ENCODE measurements around the gene PMPCA.
"Not testable (repeated sequence)": the region's sequence is repeated elsewhere in the genome, so short reads cannot be mapped to it uniquely, and the experiment has no call there.

The PMPCA gene

DNA sequence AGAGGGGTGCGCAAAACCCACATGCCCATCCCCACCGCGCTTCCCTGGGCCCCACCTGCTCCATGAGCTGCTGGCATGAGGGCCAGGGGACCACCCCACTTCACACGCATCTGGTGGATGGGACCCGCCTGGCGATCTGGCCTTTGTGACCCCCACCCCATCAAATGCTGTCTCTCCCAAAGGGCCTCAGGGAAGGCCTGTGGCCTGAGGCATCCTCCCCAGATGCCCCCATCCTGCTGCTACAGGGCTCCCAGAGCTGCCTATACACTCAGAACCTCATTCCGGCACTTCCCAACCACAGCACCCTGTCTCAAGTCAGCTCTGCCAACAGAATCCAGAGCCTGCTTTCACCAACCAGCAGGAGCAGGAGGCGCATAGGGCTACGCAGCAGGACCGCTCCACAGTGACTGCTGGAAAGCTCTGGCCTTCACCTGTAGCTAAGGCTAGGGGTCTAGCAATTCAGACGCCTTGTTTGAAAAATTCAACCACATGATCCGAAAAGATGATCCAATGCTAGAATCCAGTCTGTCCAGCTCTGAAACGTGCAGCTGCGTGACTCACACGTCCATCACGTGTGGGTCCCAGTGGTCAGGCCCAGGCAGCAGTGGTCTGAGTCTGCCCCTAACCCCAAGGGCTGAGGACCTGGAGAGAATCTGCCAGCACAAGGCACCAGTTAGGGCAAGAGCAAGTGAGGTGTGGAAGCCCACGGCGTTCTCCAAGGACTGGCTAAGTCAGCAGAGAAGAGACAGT is 9.1 kb upstream of the PMPCA start:
- no peak for DNase-seq (ENCODE audit: extremely low read depth, low read depth)
- TF ChIP-seq, protein P1, sequence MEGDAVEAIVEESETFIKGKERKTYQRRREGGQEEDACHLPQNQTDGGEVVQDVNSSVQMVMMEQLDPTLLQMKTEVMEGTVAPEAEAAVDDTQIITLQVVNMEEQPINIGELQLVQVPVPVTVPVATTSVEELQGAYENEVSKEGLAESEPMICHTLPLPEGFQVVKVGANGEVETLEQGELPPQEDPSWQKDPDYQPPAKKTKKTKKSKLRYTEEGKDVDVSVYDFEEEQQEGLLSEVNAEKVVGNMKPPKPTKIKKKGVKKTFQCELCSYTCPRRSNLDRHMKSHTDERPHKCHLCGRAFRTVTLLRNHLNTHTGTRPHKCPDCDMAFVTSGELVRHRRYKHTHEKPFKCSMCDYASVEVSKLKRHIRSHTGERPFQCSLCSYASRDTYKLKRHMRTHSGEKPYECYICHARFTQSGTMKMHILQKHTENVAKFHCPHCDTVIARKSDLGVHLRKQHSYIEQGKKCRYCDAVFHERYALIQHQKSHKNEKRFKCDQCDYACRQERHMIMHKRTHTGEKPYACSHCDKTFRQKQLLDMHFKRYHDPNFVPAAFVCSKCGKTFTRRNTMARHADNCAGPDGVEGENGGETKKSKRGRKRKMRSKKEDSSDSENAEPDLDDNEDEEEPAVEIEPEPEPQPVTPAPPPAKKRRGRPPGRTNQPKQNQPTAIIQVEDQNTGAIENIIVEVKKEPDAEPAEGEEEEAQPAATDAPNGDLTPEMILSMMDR (IDR thresholded peaks at IDR 0.05; ENCODE audit: low read depth, low read length): no peak

DNA sequence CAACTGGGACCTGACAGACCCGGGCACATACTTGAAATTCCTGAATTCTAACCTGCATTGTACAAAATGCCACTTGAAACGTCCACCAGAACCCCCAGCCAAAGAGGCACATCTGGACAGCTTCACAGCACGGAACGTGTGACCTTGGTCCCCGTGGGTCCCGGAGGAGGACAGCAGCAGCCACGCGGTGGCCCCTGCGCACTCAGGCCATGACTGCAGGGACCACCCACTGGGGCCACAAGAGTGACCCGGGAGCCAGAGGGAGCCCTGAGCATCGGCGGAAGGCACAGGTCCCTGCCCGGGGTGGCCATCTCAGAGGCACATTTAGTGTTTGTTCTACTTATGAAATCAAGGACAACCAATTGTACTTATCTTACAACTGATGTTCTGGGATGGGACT is 8.4 kb upstream of the PMPCA start:
- no peak for DNase-seq (ENCODE audit: extremely low read depth, low read depth)

DNA sequence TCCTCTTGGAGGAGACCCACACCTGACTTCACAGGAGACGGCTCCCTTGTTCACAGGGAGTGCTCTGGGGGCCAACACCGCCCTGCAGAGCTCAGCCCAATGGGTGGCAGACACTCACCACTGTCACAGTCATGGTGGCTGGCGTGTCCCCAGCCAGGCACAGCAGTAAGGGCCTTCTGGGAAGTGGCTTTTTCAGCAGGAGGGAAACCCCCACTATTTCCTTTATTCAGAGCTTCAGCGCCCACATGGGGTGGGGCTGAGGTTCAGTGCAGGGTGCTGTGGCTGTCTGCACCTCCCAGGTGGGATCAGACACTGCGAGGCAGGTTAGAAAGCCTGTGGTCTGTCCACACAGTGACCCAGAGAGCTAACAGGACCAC is 6.9 kb upstream of the PMPCA start:
- TF ChIP-seq, protein P1 (IDR thresholded peaks at IDR 0.05; ENCODE audit: low read depth, low read length): no peak

More for the DNA sequence above, 8.4 kb upstream of the PMPCA start:
- TF ChIP-seq, protein P1 (IDR thresholded peaks at IDR 0.05; ENCODE audit: low read depth, low read length): no peak

DNA sequence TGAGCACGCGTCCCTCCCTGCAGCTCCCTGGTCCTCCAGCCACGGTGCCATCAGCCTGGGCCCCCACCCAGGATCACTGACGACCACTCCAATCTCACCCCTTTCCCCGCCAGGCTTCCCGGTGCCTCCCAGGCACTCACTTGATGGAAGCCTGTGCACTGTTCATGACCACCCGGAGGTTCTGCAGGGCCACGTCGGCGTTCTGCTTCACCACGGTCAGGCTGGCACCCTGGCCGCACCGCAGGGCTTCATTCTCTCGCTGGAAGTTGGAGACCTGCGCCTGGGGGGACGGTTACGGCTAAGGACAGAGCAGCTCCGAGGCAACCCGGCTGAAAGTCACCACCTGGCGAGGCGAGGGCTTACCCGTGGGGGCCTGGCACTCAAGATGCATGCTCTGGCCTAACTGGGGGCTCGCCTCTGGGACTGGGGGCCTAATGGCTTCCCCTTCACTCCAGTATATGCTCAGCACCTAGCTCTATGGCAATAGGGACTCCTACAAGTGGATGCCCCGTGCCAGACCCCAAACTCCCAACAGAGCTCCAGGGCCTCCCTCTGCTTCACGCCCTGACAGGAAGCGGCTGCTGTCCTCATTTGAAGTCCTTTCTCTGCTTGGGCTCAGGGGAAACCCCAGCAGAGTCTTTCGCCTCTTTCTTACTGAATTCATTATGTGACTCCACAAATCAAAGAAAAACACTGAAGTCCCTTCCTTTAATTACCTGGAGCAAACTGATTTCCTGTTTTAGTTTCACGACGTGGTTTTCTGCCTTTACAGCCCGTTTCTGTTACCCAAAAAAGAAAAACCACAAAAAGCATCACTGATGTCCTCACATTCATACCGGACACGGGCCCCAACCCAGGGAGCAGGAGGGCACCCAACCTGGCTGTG is 6.3 kb upstream of the PMPCA start:
- no peak for DNase-seq (ENCODE audit: extremely low read depth, low read depth)
- TF ChIP-seq, protein P1 (IDR thresholded peaks at IDR 0.05; ENCODE audit: low read depth, low read length): no peak

More for the DNA sequence above, 6.9 kb upstream of the PMPCA start:
- no peak for DNase-seq (ENCODE audit: extremely low read depth, low read depth)

DNA sequence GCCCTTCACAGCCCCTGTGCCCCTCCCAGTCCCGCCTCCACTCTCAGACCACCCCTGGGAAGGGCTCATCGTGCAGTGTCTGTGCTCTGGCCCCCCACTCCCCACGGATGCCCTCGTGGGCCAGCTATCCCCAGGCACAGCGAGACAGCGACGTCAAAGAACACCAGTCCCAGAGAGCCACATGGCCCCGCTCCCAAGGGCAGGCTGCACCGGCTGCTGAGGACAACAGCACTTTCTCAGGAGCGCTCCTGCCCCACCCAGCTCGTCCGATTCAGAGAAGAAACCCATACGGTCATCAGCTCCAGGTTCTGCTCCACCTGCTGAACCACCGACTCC is 5.7 kb upstream of the PMPCA start:
- DNase-seq (ENCODE audit: extremely low read depth, low read depth): no peak
- TF ChIP-seq, protein P1 (IDR thresholded peaks at IDR 0.05; ENCODE audit: low read depth, low read length): no peak

DNA sequence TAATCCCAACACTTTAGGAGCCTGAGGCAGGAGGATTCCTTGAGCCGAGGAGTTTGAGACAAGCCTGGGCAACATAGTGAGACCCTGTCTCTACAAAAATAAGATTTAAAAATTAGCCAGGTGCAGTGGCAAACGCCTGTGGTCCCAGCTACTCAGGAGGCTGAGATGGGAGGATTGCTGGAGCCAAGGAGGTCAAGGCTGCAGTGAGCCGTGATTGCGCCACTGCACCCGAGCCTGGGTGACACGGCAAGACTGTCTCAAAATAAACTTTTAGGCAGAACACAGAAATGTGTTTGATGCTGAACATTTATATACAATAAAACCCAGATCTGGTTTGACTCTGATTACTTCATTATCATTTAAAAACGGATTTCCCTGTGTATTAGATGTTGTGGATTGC is 5.0 kb upstream of the PMPCA start:
- TF ChIP-seq, protein P1 (IDR thresholded peaks at IDR 0.05; ENCODE audit: low read depth, low read length): no peak
- no peak for DNase-seq (ENCODE audit: extremely low read depth, low read depth)

DNA sequence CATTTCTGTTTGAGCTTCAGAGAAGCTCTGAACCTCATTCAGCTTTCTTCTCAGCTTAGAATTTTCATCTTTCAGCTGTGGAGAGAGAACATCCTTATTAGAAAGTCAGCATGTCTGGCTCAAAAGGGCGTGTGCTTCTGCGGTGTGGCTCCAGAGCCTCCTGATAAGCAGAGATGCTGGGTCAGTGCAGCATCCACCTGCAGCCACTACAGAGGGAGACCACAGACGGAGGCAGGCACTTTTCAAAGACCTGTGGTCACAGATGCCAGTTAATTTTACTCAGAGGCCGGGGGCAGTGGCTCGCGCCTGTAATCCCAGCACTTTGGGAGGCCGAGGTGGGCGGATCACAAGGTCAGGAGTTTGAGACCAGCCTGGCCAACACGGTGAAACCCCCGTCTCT is 4.6 kb upstream of the PMPCA start:
- DNase-seq (ENCODE audit: extremely low read depth, low read depth): not testable (repeated sequence)

DNA sequence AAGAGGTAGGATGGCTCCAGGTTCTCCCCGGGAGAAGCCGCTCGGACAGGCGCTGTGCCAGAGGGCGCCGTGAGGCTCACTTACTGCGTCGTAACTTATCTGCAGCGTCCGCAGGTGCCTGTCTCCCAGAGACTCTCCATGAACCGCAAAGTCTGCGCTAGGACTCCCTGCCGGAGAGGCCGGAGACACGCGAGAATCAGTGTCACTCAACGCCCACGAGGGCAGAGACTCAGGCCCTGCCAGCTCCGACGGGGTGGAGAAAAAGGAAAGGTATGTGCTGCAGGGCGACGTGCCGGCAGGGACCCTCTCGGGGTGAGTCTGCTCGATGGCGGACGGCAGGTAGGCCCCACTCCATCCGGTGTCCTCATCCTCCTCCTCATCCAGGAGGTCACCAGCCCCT is 3.4 kb upstream of the PMPCA start:
- not testable (repeated sequence) for DNase-seq (ENCODE audit: extremely low read depth, low read depth)
